ENCODE results near the gene TNFRSF1A. TPM values are rescaled to one million over a fixed set of nuclear protein-coding genes. Genes with fewer than 3 reads are reported as not detected.

The TNFRSF1A gene
- total RNA-seq, 1 experiment from 2014 or later: 103 TPM

- no peak for DNase-seq (ENCODE audit: unreplicated experiment)
- BruUV-seq (replicated peaks): no TSS peak
- ChIA-PET CTCF (interaction anchor here (1.1 kb wide), 1 partner anchor 34 kb away, joined by 5 read pairs; no protein-coding TSS in a partner anchor), POLR2A (no interaction called here)
- H3K9me3 Mint-ChIP-seq (ENCODE audit: unreplicated experiment): no peaks in the 10 kb centered on the region
- intact Hi-C loops (cut with micrococcal nuclease): no loop called here
- H3K36me3 Mint-ChIP-seq (ENCODE audit: insufficient read depth, unreplicated experiment): no peaks in the 10 kb centered on the region
- no peak overlapping the region for H3K4me3 Mint-ChIP-seq (ENCODE audit: unreplicated experiment)
- peak overlapping the region; percentile 66 for H3K27ac Mint-ChIP-seq (ENCODE audit: low read depth, unreplicated experiment)
- TF ChIP-seq CTCF (IDR thresholded peaks at IDR 0.05; ENCODE audit: unreplicated experiment): no peak
- no peaks in the 10 kb centered on the region for H3K27me3 Mint-ChIP-seq (ENCODE audit: insufficient read depth, unreplicated experiment)
- H3K4me1 Mint-ChIP-seq (ENCODE audit: insufficient read depth, unreplicated experiment): peaks cover 12% of the 10 kb centered on the region
Observed at GRCh38 chr12:6317693-6318439, 24.0 kb downstream of the TNFRSF1A start.

- POLR2A ChIA-PET: interaction anchor here (0.8 to 1.5 kb wide), 2 partner anchors 12 to 17 kb away, joined by 3 to 6 read pairs; no protein-coding TSS in a partner anchor
- no peaks in the 10 kb centered on the region for H3K36me3 Mint-ChIP-seq (ENCODE audit: insufficient read depth, unreplicated experiment)
- H3K27ac Mint-ChIP-seq (ENCODE audit: low read depth, unreplicated experiment): peak overlapping the region; percentile 66
- CTCF ChIA-PET: no interaction called here
- intact Hi-C loops (cut with micrococcal nuclease): no loop called here
- BruUV-seq (replicated peaks): no TSS peak
- no peak overlapping the region for H3K4me3 Mint-ChIP-seq (ENCODE audit: unreplicated experiment)
- no peaks in the 10 kb centered on the region for H3K27me3 Mint-ChIP-seq (ENCODE audit: insufficient read depth, unreplicated experiment)
- TF ChIP-seq CTCF (IDR thresholded peaks at IDR 0.05; ENCODE audit: unreplicated experiment): no peak
- no peak for DNase-seq (ENCODE audit: unreplicated experiment)
- H3K4me1 Mint-ChIP-seq (ENCODE audit: insufficient read depth, unreplicated experiment): peaks cover 13% of the 10 kb centered on the region
- no peaks in the 10 kb centered on the region for H3K9me3 Mint-ChIP-seq (ENCODE audit: unreplicated experiment)
Observed at GRCh38 chr12:6316921-6317692, 24.8 kb downstream of the TNFRSF1A start.

DNA sequence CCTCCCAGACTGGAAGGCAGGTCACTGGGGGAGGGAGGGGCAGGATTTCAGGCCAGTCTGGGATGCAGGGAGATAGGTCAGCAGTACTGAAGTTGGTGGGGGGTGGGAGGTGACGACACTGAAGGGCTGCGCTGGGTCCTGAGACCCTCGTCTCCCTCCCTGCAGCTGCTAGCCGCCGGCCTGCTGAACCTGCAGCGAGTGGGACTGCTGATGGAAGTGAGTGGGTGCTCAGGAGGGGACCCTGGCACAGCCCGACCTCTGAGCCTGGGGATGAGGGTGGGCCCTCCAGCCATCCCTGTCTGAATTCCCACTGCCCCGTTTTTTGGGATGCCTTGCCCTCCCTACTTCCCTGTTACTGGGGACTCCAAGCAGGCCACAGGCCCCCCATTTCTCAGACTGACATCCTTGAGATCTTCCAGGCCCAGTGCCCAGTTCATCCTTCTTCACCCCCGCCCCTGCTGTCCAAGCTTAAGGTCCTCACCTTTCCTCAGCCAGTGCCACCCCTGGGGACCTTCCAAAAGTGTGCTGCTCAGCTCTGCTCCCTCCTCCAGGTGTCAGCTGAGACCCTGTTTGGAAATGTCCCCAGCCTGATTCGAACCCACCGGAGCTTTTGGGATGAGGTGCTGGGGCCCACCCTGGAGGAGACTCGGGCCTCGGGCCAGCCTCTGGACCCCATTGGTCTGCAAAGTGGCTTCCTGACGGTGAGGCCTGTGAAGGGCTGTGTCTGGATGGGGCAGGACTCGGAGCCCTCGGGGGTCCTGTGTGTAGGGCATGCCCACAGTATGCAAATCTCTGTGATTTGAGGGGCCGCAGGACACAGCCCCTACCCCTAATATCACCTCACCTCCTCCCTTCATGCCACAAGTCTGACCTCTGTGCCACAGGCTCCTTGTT lies 25.9 kb downstream of the TNFRSF1A start:
- Mint-ChIP-seq H3K4me1 (ENCODE audit: insufficient read depth, unreplicated experiment) (peaks cover 9% of the 10 kb centered on the region), H3K4me3 (ENCODE audit: unreplicated experiment) (no peak overlapping the region), H3K9me3 (ENCODE audit: unreplicated experiment) (no peaks in the 10 kb centered on the region), H3K27ac (ENCODE audit: low read depth, unreplicated experiment) (no peak overlapping the region), H3K27me3 (ENCODE audit: insufficient read depth, unreplicated experiment) (no peaks in the 10 kb centered on the region), H3K36me3 (ENCODE audit: insufficient read depth, unreplicated experiment) (no peaks in the 10 kb centered on the region)
- ChIA-PET POLR2A (interaction anchor here (1.5 to 3.9 kb wide), 3 partner anchors 7 to 28 kb away, joined by 5 to 27 read pairs (median 6); no protein-coding TSS in a partner anchor), CTCF (interaction anchor here (0.6 to 1.4 kb wide), 5 partner anchors 7 to 1235 kb away, joined by 3 to 5 read pairs (median 4); no protein-coding TSS in a partner anchor)
- intact Hi-C loops (cut with micrococcal nuclease): no loop called here
- TF ChIP-seq CTCF (IDR thresholded peaks at IDR 0.05; ENCODE audit: unreplicated experiment): no peak
- no peak for DNase-seq (ENCODE audit: unreplicated experiment)
- no TSS peak for BruUV-seq (replicated peaks)
